H4 (cell line): ENCODE results near the gene DCP2. TPM values are rescaled to one million over a fixed set of nuclear protein-coding genes. Genes with fewer than 3 reads are reported as not detected.

ENCODE experiments used
- DNase-seq: peaks from one replicate; pipeline ENCODE4 v3.0.0-alpha.2; 2015; ENCODE audit warnings: low spot score
- total RNA-seq: library from RNA; depleted of rRNA; stranded (reverse); fragments of >200 nt; shearing (Covaris generic); gene quantifications from 2 replicates; pipeline ENCODE4 v1.2.3, GENCODE V29; 2014

DCP2 gene
- total RNA-seq, 1 experiment from 2014 or later = 36.1 TPM

DNA sequence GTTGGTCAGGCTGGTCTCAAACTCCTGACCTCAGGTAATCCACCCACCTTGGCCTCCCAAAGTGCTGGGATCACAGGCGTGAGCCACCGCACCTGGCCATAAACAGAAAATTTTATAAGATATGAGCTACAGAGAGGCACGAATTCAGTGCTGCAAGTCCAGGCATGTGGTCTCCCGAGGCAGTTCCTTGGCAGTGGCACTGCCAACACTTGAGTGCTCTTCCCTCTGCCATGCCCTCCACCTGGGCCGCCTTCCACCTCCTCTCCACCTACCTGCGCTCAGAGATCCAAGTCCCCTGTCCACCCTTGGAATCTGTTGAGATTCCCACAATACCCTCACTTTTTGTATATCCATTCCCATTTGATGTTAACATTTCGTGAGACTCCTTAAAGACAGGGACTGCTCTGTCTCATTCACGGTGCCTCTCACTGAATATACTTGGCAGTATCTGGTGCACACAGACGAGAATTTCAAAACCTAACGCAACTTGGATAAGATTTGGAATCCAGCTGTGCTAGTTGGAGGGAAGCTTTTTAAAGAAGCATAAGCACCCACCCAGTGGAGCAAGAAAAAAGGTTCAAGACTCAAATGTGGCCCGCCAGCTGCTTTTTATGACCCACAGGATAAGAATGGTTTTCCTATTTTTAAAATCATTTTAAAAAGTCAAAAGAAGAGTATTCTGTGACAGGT, 68.3 kb downstream of the DCP2 start:
- DNase-seq = no peak

DNA sequence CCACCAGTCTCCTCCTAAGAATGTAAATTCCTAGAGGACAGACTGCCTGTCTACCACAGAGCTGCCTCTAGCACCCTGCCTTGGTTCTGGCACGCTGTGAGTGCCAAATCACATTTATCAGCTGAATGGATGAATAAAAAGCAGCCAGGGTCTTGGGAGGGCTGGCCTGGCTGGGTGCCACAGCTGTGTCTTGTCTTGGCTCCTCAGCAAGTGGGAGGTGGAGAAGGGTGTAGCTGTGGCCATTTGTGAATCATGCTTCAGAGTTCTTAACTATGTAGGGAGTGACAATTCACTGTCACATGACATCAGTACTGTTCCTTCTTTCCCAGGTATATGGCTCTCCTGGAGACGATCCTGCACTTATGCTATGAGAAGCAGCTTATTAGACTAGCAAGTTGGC, 70.6 kb downstream of the DCP2 start:
- no peak for DNase-seq

GRCh38 chr5:113047733-113048652, 71.4 kb downstream of the DCP2 start:
- DNase-seq = no peak

DNA sequence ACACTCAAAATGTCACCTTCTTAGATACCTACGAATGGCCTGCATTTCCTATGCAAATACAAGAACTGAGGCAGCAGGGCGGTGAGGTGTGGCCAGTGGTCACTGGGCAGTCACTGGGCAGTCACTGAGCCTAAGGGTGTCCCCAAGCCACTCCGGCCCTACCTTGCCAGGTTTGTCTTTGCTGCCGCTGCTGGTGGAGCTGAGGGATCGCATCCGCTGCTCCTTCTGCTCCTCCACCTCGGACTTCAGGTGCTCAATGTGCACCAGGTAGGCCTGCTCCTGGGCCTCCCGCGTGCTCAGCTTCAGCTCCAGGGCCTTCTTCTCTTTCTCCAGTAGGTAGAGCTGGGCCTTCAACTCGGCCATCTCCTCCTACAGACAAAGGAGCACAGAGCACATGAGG, 72.3 kb downstream of the DCP2 start:
- DNase-seq = no peak

GRCh38 chr5:113050721-113051382, 74.3 kb downstream of the DCP2 start:
- peak; percentile 26 for DNase-seq

DNA sequence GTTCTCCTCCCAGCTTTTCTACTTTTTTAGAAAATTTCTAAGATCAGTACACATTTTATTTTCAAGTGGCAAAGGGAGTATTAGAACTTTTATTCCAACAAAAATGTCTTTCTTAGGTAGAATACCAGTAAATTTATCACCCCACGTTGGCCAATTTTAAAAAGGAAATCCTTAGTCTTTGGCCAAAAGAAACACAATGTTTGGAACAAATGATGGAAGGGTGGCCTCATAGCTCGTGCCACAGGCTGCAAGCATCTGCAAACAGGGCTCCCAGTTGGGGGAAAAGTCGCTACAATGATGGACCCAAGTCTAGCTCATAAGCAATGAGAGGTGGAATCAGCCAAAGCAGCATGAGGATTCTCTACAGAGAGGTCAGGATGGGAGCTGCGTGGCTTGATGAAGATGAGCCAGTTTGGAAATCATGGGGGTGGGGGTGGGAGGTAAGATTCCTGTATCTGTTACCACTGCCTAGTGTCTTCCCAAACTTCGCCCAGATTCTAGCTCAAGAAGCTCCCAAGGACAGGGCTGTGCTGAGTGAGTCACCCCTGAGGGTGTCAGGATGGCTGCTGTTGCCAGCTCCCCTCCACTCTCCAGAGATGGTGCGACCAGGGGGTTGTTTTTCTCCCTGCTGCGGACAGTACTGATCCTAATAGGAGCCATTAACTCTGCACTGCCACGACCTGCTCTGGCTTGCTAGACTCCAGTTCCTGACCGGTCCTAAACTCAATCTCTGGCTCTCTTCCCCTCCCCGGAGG, 75.6 kb downstream of the DCP2 start:
- DNase-seq = no peak

DNA sequence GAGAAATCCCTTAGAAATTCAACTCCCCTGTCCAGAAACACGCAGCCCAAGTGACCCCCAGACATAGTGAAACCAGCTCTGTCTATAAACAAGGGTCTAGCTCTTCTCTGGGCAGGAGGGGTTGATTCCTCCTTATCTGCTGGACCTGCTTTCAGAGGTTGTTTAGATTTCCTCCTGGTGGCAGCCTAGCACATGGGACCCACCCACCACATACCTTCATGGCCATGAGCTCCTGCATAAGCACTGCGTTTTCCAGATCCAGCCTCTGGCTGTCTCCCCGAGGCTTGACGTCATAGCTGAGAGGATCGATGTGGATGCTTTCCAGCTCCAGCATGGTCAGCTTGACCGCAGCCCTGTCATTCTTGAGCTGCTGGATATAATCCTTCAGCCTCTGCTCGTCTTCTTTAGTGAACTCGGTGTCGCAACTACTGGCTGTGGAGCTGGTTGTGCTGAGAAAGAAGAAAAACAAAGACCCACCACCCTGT, 77.0 kb downstream of the DCP2 start:
- DNase-seq = peak; percentile 60

DNA sequence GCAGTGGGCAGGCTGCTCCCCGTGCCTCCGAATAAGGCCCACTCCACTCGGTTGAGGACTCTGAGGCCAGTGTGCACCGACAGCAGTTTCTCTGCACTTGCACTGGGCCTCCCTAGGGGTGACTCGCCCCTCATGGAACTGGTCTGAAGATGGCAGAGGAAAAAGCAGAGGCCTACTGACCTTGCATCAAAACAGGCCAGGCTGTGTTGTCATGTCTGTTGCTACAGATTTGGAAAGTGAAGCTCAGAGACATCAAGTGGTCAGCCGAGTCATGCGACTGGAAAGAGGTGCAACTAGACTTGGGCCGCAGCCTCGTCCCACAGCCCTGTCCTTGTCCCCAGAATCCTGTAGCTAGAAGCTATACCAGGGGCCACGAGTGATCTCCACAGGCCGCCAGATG, 78.3 kb downstream of the DCP2 start:
- DNase-seq = no peak

DNA sequence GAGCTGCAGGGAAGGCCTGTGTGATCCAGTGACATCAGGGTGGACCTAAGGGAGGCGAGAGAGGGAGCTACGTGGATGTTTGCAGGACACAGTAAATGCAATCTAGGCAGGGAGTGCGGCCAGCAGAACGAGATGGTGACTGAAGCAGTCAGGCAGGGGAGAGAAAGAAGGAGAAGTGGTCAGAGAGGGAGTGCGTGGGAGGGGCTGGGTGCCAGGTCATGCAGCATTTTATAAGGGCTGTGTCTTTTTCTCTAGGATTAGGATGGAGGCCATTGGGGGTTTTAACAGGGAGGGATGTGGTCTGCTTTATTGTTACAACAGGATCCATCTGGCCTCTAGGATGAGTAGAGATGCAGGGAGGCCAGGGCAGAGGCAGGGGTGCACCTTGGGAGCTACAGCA, 80.4 kb downstream of the DCP2 start:
- DNase-seq = no peak

GRCh38 chr5:113057557-113057984, 81.0 kb downstream of the DCP2 start:
- no peak for DNase-seq

DNA sequence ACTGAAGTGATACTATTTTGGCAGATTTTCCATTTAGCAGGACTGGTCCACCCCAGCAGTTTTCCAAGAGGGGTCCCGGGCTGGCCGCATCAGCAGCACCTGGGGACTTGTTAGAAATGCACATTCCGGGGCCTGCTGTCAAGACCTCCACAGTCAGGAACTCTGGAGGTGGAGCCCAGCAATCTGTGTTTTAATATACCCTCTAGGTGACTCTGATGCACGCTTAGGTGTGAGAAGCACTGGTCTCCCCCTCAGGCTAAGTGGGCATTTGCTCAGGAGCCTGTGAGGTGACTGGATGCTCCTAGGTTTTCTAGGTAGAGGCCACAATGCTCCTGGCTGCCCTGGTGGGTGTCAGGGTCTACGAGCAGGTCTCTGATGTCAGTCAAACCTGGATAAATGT, 81.7 kb downstream of the DCP2 start:
- no peak for DNase-seq

DNA sequence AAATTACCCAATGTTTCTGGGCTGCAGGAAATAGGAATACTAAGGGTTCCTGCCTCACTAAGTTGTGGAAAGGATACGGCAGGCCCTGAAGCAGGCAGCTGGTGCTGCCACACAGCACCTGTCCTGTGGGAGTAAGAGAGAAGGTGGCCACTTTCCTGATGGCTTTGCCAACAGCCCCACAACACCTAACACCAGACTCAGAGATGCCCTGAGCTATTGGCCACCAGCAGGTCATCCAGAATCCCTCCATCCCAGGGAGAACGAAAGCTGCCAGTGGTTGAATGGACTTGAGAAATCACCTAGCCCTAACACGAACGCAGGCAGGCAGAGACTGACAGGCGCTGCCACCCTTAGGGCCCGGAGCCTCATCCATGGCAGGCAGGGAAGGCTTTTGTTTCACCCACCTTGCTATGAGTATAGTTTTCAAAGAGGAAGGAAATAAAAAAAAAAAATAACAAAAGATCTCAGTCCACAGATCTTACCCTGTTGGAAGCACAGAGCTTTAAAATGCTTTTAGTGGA, 82.2 kb downstream of the DCP2 start:
- no peak for DNase-seq

DNA sequence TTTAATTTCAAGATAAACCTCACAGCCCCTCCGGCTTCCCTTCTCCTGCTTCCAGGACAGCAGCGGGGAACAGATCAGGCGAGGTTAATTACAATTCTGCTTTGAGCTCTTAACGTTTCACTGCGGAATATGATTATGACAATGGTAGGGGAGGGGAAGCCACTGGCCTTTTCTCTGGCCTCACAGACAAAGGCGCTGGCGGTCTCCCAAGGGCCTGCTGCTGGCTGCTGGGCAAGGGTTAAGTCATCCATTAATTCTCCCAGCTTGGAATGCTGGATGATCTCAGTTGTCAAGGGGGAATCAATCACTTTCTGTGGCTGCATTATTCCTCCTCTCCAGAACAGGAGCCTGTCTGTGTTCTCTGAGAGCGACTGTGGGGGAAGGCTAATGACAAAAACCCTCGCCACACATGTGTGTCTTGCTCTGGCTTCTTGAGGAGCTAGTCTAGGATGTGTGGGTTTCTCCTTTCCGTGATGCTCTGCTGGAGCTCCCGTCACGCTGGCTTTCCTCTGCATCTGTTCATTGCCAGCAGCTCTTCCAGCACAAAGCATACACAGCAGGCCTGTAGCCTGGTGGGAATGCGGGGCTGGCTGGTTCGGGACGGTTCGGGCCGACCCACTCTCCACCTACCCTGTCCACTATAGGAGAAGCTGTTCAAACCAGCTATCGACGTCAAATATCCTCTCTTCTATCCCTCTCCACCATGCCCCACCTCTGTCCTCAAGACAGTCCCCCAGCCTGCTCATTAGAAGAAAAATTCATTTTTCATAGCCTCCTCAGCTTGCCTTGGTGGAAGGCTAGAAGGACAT, 82.8 kb downstream of the DCP2 start:
- no peak for DNase-seq

DNA sequence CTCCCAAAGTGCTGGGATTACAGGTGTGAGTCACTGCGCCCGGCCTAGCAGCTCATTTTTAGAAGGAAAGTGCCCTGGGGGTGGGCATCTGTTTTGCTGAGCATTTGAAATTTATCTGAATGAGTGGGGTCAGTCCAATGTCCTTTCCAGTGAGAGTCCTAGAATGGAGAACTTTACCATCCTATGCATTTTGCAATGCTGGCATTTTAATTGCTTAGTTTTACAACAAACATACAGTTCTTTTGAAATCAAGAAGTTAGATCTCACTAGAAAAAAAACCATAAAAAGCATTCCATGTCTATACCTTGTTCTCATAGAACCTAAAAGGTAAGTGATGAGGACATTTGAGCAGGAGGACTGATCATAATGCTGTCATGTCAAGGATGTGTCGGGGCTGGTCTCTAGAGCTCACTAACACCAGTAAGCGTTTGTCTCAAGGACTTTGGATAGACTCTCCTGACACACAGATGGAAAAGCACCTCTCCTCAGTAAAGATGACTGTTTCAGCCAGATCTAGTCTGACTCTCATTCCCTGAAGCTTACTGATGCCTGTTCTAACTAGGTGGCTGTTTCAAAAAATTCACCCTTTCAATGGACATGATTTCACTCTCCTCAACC, 83.9 kb downstream of the DCP2 start:
- no peak for DNase-seq

- no peak for DNase-seq
These were observed 85.5 kb downstream of the DCP2 start for GRCh38 chr5:113061846-113062780.

DNA sequence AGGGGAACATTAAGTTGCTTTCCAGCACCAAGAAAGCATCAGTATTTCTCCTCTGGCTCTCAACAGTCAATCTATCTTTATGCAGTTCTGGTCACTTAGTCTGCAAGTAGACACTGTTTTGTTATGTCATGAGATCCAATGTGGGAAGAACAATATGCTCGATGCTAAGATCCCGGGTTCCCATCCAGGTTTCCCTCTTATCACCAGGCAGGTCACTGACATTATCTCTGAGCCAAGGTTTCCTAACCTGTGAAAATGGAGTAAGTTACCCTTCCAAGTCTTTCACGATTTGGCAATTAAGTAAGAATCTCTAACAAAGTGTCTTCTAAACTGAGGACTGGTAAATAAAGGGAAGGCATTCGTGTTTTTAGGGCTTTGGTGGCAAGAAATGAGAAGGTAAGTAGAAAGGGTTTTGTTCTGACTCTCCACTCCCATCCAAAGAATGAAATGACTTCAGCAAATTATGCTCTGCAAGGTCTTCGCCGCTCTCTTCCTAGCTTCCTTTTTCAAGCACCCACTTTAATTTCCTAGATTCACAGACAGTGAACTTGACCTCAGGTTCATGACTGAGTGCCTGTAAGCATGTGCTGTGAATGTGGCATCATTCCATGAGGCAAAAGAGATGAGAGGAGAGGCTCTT, 86.4 kb downstream of the DCP2 start:
- DNase-seq = no peak

- no peak for DNase-seq
These were observed 87.3 kb downstream of the DCP2 start for GRCh38 chr5:113063927-113064326.

- DNase-seq = no peak
These were observed 88.2 kb downstream of the DCP2 start for GRCh38 chr5:113064806-113065205.
